ENCODE results near the gene EGLN2. TPM values are rescaled to one million over a fixed set of nuclear protein-coding genes. Genes with fewer than 3 reads are reported as not detected.

The EGLN2 gene
- total and polyA plus RNA-seq, 7 donors: 60.9 to 106 (median 97.1) TPM

- whole genome bisulfite sequencing, 2 donors: 74% methylated on average over 11 of the region's 11 CpGs
- H3K36me3 ChIP-seq: peaks cover 24 to 52% (median 40%) of the 10 kb centered on the region in 4 donors
- intact Hi-C loops (cut with DNase I): no loop called here
Observed at GRCh38 chr19:40756502-40757110, 42.4 kb upstream of the EGLN2 start.

GRCh38 chr19:40758491-40758890 is 40.5 kb upstream of the EGLN2 start:
- H3K36me3 ChIP-seq: peaks cover 43 to 71% (median 59%) of the 10 kb centered on the region in 4 donors
- H3K4me3 ChIP-seq: no peak overlapping the region

More at GRCh38 chr19:40756502-40757110, 42.4 kb upstream of the EGLN2 start:
- Histone ChIP-seq H3K9me3 (no peaks in the 10 kb centered on the region), H3K27ac (no peak overlapping the region), H3K27me3 (no peaks in the 10 kb centered on the region), H3K4me3 (no peak overlapping the region), H3K4me1 (peaks cover 0 to 52% (median 43%) of the 10 kb centered on the region in 4 donors)
- TF ChIP-seq EP300 (IDR thresholded peaks at IDR 0.05): no peak
- TF ChIP-seq POLR2AphosphoS5 (IDR thresholded peaks at IDR 0.05): no peak
- TF ChIP-seq CTCF (IDR thresholded peaks at IDR 0.05): no peak
- TF ChIP-seq POLR2A (IDR thresholded peaks at IDR 0.05): no peak
- DNase-seq: no peak

DNA sequence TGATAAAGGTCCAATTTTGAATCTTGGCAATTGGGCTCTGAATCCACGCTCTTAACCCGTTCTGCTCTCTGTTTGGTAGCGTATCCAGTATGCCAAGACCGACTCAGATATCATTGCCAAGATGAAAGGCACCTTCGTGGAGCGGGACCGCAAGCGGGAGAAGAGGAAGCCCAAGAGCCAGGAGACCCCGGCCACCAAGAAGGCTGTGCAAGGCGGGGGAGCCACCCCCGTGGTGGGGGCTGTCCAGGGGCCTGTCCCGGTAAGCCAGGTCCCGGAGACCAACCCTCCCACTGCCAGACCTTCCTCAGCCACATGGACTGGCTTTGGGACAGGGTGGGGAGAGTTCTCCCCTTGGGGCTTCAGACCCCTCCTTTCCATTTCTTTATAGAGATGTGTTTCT is 39.6 kb upstream of the EGLN2 start:
- Histone ChIP-seq H3K9me3 (no peaks in the 10 kb centered on the region), H3K36me3 (peaks cover 52 to 80% (median 68%) of the 10 kb centered on the region in 4 donors), H3K27ac (no peak overlapping the region), H3K4me3 (no peak overlapping the region), H3K4me1 (peaks cover 0 to 26% (median 18%) of the 10 kb centered on the region in 4 donors), H3K27me3 (no peaks in the 10 kb centered on the region)
- DNase-seq: no peak
- 94% methylated on average over 13 of the region's 13 CpGs for WGBS, 2 donors
- TF ChIP-seq POLR2AphosphoS5 (IDR thresholded peaks at IDR 0.05) (no peak), POLR2A (IDR thresholded peaks at IDR 0.05) (no peak), CTCF (IDR thresholded peaks at IDR 0.05) (no peak), EP300 (IDR thresholded peaks at IDR 0.05) (no peak)
- intact Hi-C loops (cut with DNase I): no loop called here

More at GRCh38 chr19:40758491-40758890, 40.5 kb upstream of the EGLN2 start:
- H3K4me1 ChIP-seq: peaks cover 0 to 35% (median 27%) of the 10 kb centered on the region in 4 donors
- H3K9me3 ChIP-seq: no peaks in the 10 kb centered on the region
- DNase-seq: no peak
- TF ChIP-seq POLR2AphosphoS5 (IDR thresholded peaks at IDR 0.05) (no peak), CTCF (IDR thresholded peaks at IDR 0.05) (no peak), EP300 (IDR thresholded peaks at IDR 0.05) (no peak), POLR2A (IDR thresholded peaks at IDR 0.05) (no peak)
- H3K27ac ChIP-seq: no peak overlapping the region
- 96 to 98% methylated on average over 3 of the region's 3 CpGs for WGBS, 2 donors
- no peaks in the 10 kb centered on the region for H3K27me3 ChIP-seq
- intact Hi-C loops (cut with DNase I): no loop called here

- H3K4me3 ChIP-seq: no peak overlapping the region
- H3K27me3 ChIP-seq: no peaks in the 10 kb centered on the region
- H3K36me3 ChIP-seq: peaks cover 64 to 92% (median 77%) of the 10 kb centered on the region in 4 donors
- TF ChIP-seq CTCF (IDR thresholded peaks at IDR 0.05) (no peak), EP300 (IDR thresholded peaks at IDR 0.05) (no peak)
- no peak overlapping the region for H3K27ac ChIP-seq
- 89 to 93% methylated on average over 17 of the region's 17 CpGs for WGBS, 2 donors
- intact Hi-C loops (cut with DNase I): no loop called here
- H3K9me3 ChIP-seq: no peaks in the 10 kb centered on the region
- DNase-seq: no peak
- no peaks in the 10 kb centered on the region for H3K4me1 ChIP-seq
Observed at GRCh38 chr19:40762754-40763470, 36.1 kb upstream of the EGLN2 start.

Data from sigmoid colon (tissue), 7 donors.